HG02759 (cell line): Measurements from ENCODE around the gene KRTAP9-1.
"Not testable (repeated sequence)": the region's sequence is repeated elsewhere in the genome, so short reads cannot be mapped to it uniquely, and the experiment has no call there.

Source experiments
- ATAC-seq: cut with Tn5 transposase; IDR thresholded peaks from one replicate; pipeline ENCODE4 v1.9.1; 2021; ENCODE audit warnings: mild to moderate bottlenecking, moderate library complexity; ENCODE audit not compliant: unreplicated experiment

Gene KRTAP9-1

GRCh38 chr17:41189837-41190318, at the start of gene KRTAP9-1:
Gene KRTAP9-1 (plus strand): TSS chr17:41189887. CDS start chr17:41189887, 0 bp downstream.
- not testable (repeated sequence) for ATAC-seq

GRCh38 chr17:41140360-41141131, 49.1 kb upstream of the KRTAP9-1 start, which contains the start of gene KRTAP4-6:
Gene KRTAP4-6 (minus strand): TSS chr17:41140544. CDS start chr17:41140487, 57 bp downstream.
- no peak for ATAC-seq

GRCh38 chr17:41141361-41141760, 48.3 kb upstream of the KRTAP9-1 start:
- ATAC-seq: no peak

GRCh38 chr17:41144846-41145245, 44.8 kb upstream of the KRTAP9-1 start:
- no peak for ATAC-seq

- no peak for ATAC-seq
These were observed 44.4 kb upstream of the KRTAP9-1 start for GRCh38 chr17:41145261-41145660.

GRCh38 chr17:41147531-41148204, 42.0 kb upstream of the KRTAP9-1 start:
- no peak for ATAC-seq

GRCh38 chr17:41148971-41149651, 40.6 kb upstream of the KRTAP9-1 start:
- not testable (repeated sequence) for ATAC-seq

GRCh38 chr17:41149652-41149985, 40.1 kb upstream of the KRTAP9-1 start, which contains the start of gene KRTAP4-5:
Gene KRTAP4-5 (minus strand): TSS chr17:41149825. CDS start chr17:41149767, 58 bp downstream.
- no peak for ATAC-seq

GRCh38 chr17:41150026-41150425, 39.7 kb upstream of the KRTAP9-1 start:
- ATAC-seq: no peak

GRCh38 chr17:41151525-41151924, 38.2 kb upstream of the KRTAP9-1 start:
- no peak for ATAC-seq

GRCh38 chr17:41153856-41154255, 35.8 kb upstream of the KRTAP9-1 start:
- no peak for ATAC-seq

GRCh38 chr17:41160190-41160589, 29.5 kb upstream of the KRTAP9-1 start:
- ATAC-seq: not testable (repeated sequence)

GRCh38 chr17:41160648-41161047, 29.0 kb upstream of the KRTAP9-1 start, which contains the start of gene KRTAP4-4:
Gene KRTAP4-4 (minus strand): TSS chr17:41160748. CDS start chr17:41160691, 57 bp downstream.
- ATAC-seq: no peak

GRCh38 chr17:41163828-41164227, 25.9 kb upstream of the KRTAP9-1 start:
- no peak for ATAC-seq

- no peak for ATAC-seq
These were observed 22.1 kb upstream of the KRTAP9-1 start for GRCh38 chr17:41167561-41167960.

- no peak for ATAC-seq
These were observed 21.6 kb upstream of the KRTAP9-1 start, which contains the start of gene KRTAP4-3 for GRCh38 chr17:41168121-41168520. Gene KRTAP4-3 (minus strand): TSS chr17:41168221. CDS start chr17:41168172, 49 bp downstream.

GRCh38 chr17:41171886-41172285, 17.8 kb upstream of the KRTAP9-1 start:
- ATAC-seq: no peak

- ATAC-seq: no peak
These were observed 12.8 kb upstream of the KRTAP9-1 start for GRCh38 chr17:41176744-41177387.

- no peak for ATAC-seq
These were observed 11.9 kb upstream of the KRTAP9-1 start, which contains the start of gene KRTAP4-2 for GRCh38 chr17:41177727-41178271. Gene KRTAP4-2 (minus strand): TSS chr17:41178221. CDS start chr17:41178164, 57 bp downstream.

GRCh38 chr17:41178341-41178740, 11.3 kb upstream of the KRTAP9-1 start:
- ATAC-seq: no peak
